Endothelial cell of umbilical vein (primary cell): Measurements from ENCODE around the gene ADGRD2. TPM values are rescaled to one million over a fixed set of nuclear protein-coding genes. Genes with fewer than 3 reads are reported as not detected.

Experiments
- BruUV-seq: library from RNA; stranded (reverse); fragments of 400-500 nt; replicated peaks from 2 replicates; lab custom pipeline; 2021; lab: Mats Ljungman, UMichigan
- CTCF ChIA-PET: fragments of 300-600, 350-600 bp; sonication (Branson Sonifier 250); formaldehyde crosslinking; loops from one replicate; lab custom pipeline; 2021; ENCODE audit warnings: antibody characterized with exemption, inconsistent platforms; lab: Charles Lee
- POLR2A ChIA-PET: fragments of 300-600, 350-600 bp; sonication (Branson Sonifier 250); formaldehyde crosslinking; loops from one replicate; lab custom pipeline; 2021; ENCODE audit warnings: antibody characterized with exemption, inconsistent platforms; lab: Charles Lee
- DNase-seq: peaks from one replicate; pipeline ENCODE4 v3.0.0-alpha.2; 2011; ENCODE audit warnings: low read depth, low spot score
- FAIRE-seq: peaks from 2 replicates; lab custom pipeline; 2011; peaks lifted over from hg19 to GRCh38; lab: Jason Lieb, UNC
- H2AFZ ChIP-seq: 2 replicates; pipeline ENCODE4 v1.6.0; 2012; ENCODE audit warnings: low read depth, low read length, control low read depth, inconsistent platforms
- H3K27ac ChIP-seq: 2 replicates; pipeline ENCODE4 v1.5.1; 2011; ENCODE audit warnings: low read depth, mild to moderate bottlenecking, control low read depth, low read length, moderate library complexity; ENCODE audit not compliant: insufficient read depth
- H3K27me3 ChIP-seq, 2 experiments: 2 replicates each; pipeline versions ENCODE4 v1.6.0 to v1.6.1; 2011; ENCODE audit warnings: low read length in 2 of 2, mixed read lengths in 1 of 2; ENCODE audit not compliant: control insufficient read depth in 2 of 2, insufficient read depth in 2 of 2
- H3K36me3 ChIP-seq, 2 experiments: 2 replicates in 1 of 2; 3 replicates in 1 of 2; pipeline ENCODE4 v1.5.1; 2011; ENCODE audit warnings: low read length in 2 of 2, mild to moderate bottlenecking in 1 of 2, moderate library complexity in 1 of 2; ENCODE audit not compliant: control insufficient read depth in 2 of 2, insufficient read depth in 2 of 2; ENCODE audit errors: extremely low read depth in 1 of 2
- H3K4me1 ChIP-seq: 3 replicates; pipeline ENCODE4 v1.5.1; 2011; ENCODE audit warnings: mild to moderate bottlenecking, low read length; ENCODE audit not compliant: control insufficient read depth, insufficient read depth; ENCODE audit errors: extremely low read depth
- H3K4me2 ChIP-seq: 2 replicates; pipeline ENCODE4 v1.6.1; 2011; ENCODE audit warnings: low read length, control low read depth, mixed read lengths; ENCODE audit not compliant: insufficient read depth
- H3K4me3 ChIP-seq, 3 experiments: fragments of 200-600 bp in 1 of 3; sonication (generic), shearing (Covaris generic) in 1 of 3; replicated peaks in 1 of 3; 2 replicates each; pipeline ENCODE4 v1.5.1; 2011 to 2016; ENCODE audit warnings: control low read depth in 3 of 3, low read length in 3 of 3, mild to moderate bottlenecking in 2 of 3, inconsistent platforms in 1 of 3, low read depth in 1 of 3, moderate library complexity in 1 of 3; ENCODE audit not compliant: insufficient read depth in 1 of 3
- H3K79me2 ChIP-seq: 2 replicates; pipeline ENCODE4 v1.6.0; 2012; ENCODE audit warnings: low read length, inconsistent platforms; ENCODE audit not compliant: control insufficient read depth, insufficient read depth
- H3K9ac ChIP-seq: replicated peaks from 2 replicates; pipeline ENCODE3; 2011; ENCODE audit warnings: low read length, control low read depth; ENCODE audit not compliant: insufficient read depth; ENCODE audit errors: extremely low read depth
- H3K9me1 ChIP-seq: replicated peaks from 3 replicates; pipeline ENCODE4 v1.6.0; 2011; ENCODE audit warnings: mild to moderate bottlenecking, low read length; ENCODE audit not compliant: control insufficient read depth, insufficient read depth; ENCODE audit errors: extremely low read depth
- H3K9me3 ChIP-seq: replicated peaks from 2 replicates; pipeline ENCODE4 v1.5.1; 2012; ENCODE audit warnings: low read length, inconsistent platforms; ENCODE audit not compliant: control insufficient read depth, insufficient read depth
- H4K20me1 ChIP-seq: replicated peaks from 2 replicates; pipeline ENCODE3; 2011; ENCODE audit warnings: mild to moderate bottlenecking, low read length; ENCODE audit not compliant: control insufficient read depth, insufficient read depth; ENCODE audit errors: extremely low read depth
- EZH2 ChIP-seq: IDR thresholded peaks from 2 replicates; pipeline ENCODE4 v1.6.1; 2012; ENCODE audit warnings: borderline replicate concordance, low read depth, mild to moderate bottlenecking, moderate library complexity, low read length, inconsistent platforms; ENCODE audit not compliant: severe bottlenecking
- FOS ChIP-seq: IDR thresholded peaks from 2 replicates; pipeline ENCODE4 v1.6.1; 2011; ENCODE audit warnings: mild to moderate bottlenecking, low read length, moderate library complexity, borderline replicate concordance; ENCODE audit not compliant: insufficient read depth
- GATA2 ChIP-seq: IDR thresholded peaks from 2 replicates; pipeline ENCODE4 v1.7.0; 2011; ENCODE audit warnings: low read depth, mild to moderate bottlenecking, moderate library complexity, mixed read lengths, low read length; ENCODE audit not compliant: insufficient read length, insufficient read depth
- JUN ChIP-seq: IDR thresholded peaks from 2 replicates; pipeline ENCODE4 v1.6.1; 2011; ENCODE audit warnings: borderline replicate concordance, low read depth; ENCODE audit not compliant: insufficient read length, insufficient read depth
- MYC ChIP-seq: IDR thresholded peaks from one replicate; pipeline ENCODE4 v1.6.1; 2011; ENCODE audit warnings: mild to moderate bottlenecking, low read depth, low read length
- POLR2A ChIP-seq: IDR thresholded peaks from 2 replicates; pipeline ENCODE4 v1.6.1; 2012; ENCODE audit warnings: low read depth, mild to moderate bottlenecking, control low read depth, low read length
- POLR2AphosphoS5 ChIP-seq: IDR thresholded peaks from 2 replicates; pipeline ENCODE4 v1.6.1; 2012; ENCODE audit warnings: low read depth, mild to moderate bottlenecking, control low read depth, low read length, moderate library complexity; ENCODE audit not compliant: insufficient read depth
- dilution Hi-C: fragments of 300-500 bp; cut with MboI; formaldehyde crosslinking; loops from one replicate; pipeline ENCODE4 v1.15.0; 2019; ENCODE audit warnings: low sequenced_read_pairs; ENCODE audit not compliant: extremely low pct_ligation_motif_present
- intact Hi-C: fragments of 100-400 bp; cut with micrococcal nuclease; formaldehyde crosslinking; loops from one replicate; pipeline ENCODE4 v1.10.0; 2022
- polyA plus RNA-seq, 4 experiments: library from polyadenylated mRNA; depleted of rRNA in 3 of 4; stranded (reverse) in 3 of 4; unstranded in 1 of 4; fragments of >200 nt; gene quantifications; 2 replicates each; pipeline versions ENCODE4 v1.2.1 to v1.2.3, GENCODE V29; 2011 to 2012; ENCODE audit warnings: missing spikeins in 1 of 4
- total RNA-seq: library from RNA; stranded (reverse); gene quantifications from 2 replicates; pipeline ENCODE4 v1.2.3, GENCODE V29; 2021
- TF ChIP-seq, protein P1 (sequence below): IDR thresholded peaks from 2 replicates; pipeline ENCODE4 v1.6.1; 2011; ENCODE audit not compliant: insufficient read depth, insufficient read length
- TF ChIP-seq, protein P2 (sequence below), 2 donors: IDR thresholded peaks; 1 replicate in 1 of 2; 2 replicates in 1 of 2; pipeline ENCODE4 v1.5.1; 2011; ENCODE audit warnings: low read length in 2 of 2, mild to moderate bottlenecking in 2 of 2, moderate library complexity in 2 of 2, control low read depth in 1 of 2, inconsistent platforms in 1 of 2, low read depth in 1 of 2; ENCODE audit not compliant: insufficient read depth in 1 of 2; ENCODE audit errors: extremely low read depth in 1 of 2

Gene ADGRD2
- total and polyA plus RNA-seq, 2 donors (not counting 3 experiments of a cell fraction or from before 2014, with no cell fraction given): not detected

DNA sequence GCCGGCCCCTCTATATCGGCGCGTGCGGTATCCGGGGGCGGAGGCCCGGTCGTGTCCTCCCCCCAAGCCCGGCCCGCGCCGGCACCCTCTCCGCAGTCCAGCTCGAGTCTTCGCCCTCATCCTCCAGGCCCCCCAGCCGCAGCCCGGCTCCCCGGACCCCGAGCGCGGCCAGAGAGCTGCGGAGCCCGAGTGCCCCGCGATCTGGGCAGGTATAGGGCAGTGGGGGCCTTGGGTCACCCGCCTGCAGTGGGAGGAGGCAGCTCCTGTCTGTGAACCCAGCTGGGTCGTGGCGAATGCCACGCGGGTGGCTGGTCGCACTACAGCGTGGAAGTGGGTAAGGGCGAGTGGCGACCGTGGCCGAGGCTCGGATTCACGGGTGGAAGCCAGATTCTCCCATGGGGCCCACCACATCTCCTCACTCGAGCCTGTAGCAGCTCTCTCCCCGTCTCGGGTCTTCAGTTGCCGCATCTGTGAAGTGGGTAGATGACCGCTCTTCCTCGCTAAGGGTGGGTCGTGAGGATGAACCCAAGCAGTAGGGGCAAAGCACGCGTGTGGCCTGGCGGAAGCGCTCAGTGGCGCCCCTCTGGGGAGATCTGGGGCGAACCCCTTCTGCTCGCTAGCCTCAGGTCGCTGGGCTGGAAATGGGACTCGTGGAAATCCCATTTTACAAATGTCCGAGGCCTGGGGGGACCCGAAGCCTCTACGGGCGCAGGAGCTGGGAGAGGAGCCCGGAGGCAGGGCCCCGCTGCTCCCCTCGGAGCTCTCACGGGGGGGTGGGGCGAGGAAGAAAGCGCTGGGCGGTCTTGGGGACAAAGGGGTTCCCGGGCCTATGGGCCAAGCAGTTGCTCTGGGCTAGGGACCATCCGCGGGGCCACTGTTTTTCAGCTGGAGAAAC, 55.0 kb downstream of the ADGRD2 start:
- no peaks in the 10 kb centered on the region for H3K4me1 ChIP-seq
- no peaks in the 10 kb centered on the region for H3K36me3 ChIP-seq
- no peak overlapping the region for H3K27ac ChIP-seq
- no peaks in the 10 kb centered on the region for H3K79me2 ChIP-seq
- peaks cover 41 to 50% of the 10 kb centered on the region in 2 experiments for H3K27me3 ChIP-seq
- H3K4me2 ChIP-seq: no peak overlapping the region
- no TSS peak for BruUV-seq
- H3K9ac ChIP-seq: no peak overlapping the region
- H4K20me1 ChIP-seq: no peaks in the 10 kb centered on the region
- POLR2A ChIA-PET: no interaction called here
- dilution Hi-C loops (no loop called here), intact Hi-C loops (no loop called here)
- no peaks in the 10 kb centered on the region for H3K9me1 ChIP-seq
- CTCF ChIA-PET: interaction anchor here (1.0 to 1.3 kb wide), 2 partner anchors 18 to 32 kb away, joined by 3 to 4 read pairs; no protein-coding TSS in a partner anchor
- no peak for FAIRE-seq
- no peak overlapping the region for H2AFZ ChIP-seq
- DNase-seq: no peak
- TF ChIP-seq JUN: no peak
- TF ChIP-seq EZH2: no peak
- no peak for TF ChIP-seq MYC
- TF ChIP-seq FOS: no peak
- TF ChIP-seq, protein P1, sequence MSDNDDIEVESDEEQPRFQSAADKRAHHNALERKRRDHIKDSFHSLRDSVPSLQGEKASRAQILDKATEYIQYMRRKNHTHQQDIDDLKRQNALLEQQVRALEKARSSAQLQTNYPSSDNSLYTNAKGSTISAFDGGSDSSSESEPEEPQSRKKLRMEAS: no peak
- no peak for TF ChIP-seq POLR2AphosphoS5
- TF ChIP-seq, protein P2, sequence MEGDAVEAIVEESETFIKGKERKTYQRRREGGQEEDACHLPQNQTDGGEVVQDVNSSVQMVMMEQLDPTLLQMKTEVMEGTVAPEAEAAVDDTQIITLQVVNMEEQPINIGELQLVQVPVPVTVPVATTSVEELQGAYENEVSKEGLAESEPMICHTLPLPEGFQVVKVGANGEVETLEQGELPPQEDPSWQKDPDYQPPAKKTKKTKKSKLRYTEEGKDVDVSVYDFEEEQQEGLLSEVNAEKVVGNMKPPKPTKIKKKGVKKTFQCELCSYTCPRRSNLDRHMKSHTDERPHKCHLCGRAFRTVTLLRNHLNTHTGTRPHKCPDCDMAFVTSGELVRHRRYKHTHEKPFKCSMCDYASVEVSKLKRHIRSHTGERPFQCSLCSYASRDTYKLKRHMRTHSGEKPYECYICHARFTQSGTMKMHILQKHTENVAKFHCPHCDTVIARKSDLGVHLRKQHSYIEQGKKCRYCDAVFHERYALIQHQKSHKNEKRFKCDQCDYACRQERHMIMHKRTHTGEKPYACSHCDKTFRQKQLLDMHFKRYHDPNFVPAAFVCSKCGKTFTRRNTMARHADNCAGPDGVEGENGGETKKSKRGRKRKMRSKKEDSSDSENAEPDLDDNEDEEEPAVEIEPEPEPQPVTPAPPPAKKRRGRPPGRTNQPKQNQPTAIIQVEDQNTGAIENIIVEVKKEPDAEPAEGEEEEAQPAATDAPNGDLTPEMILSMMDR (IDR thresholded peaks at IDR 0.05; ENCODE audit: extremely low read depth in 1 of 2, insufficient read depth in 1 of 2, low read depth in 1 of 2, low read length in 2 of 2): no peak
- TF ChIP-seq POLR2A: no peak
- no peak for TF ChIP-seq GATA2
- H3K9me3 ChIP-seq: no peaks in the 10 kb centered on the region
- no peak overlapping the region for H3K4me3 ChIP-seq
